Fibroblast of gingiva (primary cell): Measurements from ENCODE around the gene CCL4L2.
"Not testable (repeated sequence)": the region's sequence is repeated elsewhere in the genome, so short reads cannot be mapped to it uniquely, and the experiment has no call there.

ENCODE experiments used
- DNase-seq: peaks from one replicate; pipeline ENCODE4 v3.0.0-alpha.2; 2011; ENCODE audit warnings: low read depth

Gene CCL4L2

DNA sequence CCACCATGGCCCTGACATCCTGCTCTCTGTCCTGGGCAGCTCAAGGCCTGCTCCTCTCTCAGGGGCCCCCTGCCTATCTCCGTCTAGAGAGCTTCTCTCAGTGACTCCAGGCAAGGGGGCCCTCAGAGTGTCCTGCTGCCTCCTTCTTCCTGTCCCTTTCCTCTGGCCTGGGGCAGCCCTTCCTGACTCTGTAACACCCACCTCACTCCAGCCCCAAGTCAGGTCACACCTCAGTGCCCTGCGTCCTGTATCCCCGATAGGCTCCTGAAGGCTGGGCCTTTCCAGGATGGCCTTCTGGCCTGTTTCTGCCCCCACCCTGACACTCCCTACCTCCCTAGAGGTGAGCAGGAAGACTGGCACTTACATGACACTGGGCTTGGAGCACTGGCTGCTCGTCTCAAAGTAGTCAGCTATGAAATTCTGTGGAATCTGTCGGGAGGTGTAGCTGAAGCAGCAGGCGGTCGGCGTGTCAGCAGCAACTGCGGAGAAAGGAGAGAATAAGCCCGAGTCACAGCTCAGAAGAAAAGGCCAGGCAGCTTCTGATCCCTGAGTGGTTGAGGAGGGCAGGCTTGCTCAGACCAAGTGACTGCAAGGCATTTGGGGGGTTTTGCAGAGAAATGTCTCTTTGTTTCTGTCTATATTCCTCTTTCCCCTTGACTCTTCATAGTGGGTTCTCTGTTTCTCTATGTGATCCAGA lies 15.3 kb upstream of the CCL4L2 start:
- DNase-seq, result no peak

DNA sequence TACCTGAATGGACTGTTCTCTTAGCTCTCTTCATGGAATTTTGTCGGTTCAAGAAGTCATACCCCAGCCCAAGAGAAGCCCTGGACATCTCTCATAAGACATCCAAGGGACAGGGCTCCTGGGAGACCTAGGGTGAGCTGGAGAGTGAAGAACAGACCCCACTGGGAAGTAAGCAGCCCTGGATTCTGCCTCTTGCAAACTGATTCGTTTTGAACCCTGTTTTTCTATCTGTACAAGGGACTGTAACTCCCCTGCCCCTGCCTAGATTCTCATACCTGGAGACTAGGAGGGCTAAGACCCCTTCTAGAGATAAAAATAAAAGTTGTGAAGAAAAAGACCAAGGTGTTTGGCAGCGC lies 14.8 kb upstream of the CCL4L2 start:
- no peak for DNase-seq

DNA sequence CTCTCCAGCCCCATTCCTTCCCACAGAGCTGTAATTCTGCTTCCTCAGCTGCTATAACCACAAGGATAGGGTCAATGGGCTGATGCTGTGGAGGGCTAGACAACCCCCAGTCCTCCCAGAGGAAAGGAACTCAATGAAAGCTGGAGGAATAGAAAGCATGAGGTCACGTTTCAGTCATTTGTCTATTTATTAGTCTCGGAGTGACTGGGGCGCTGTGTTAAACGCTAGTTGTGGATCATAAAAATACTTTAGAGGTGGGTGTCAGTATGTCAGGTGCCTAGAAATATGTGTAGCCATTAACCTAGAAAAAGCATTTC lies 13.5 kb upstream of the CCL4L2 start:
- DNase-seq, result no peak

DNA sequence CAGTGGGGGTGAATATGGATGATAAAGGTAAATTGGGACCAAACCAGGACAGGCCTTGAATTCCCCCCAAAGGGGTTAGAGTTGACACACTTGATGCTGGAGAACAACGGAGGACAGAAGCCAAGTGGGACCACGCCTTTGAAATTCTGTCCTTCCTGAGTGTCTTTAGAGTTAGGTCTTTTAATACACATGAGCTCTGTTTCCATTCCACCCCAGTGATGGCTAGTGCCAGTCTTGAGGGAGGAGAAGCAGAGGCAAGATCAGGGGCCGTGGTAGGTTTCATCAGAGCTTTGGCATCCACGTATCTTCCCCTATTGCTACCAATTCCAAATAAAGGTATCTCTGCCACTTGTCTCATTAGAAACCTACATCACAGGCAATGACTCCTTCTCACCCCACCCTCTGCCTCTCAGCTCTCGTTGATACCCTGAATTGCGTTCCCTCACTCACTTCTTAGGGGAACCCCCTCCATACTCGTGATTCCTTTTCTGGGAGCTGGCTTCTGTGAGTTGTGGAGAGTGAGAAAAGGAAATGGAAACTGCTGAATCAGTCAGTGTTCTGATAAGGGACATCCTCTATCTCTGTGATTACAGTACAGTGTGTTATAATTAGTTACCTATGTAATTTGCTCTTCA lies 11.9 kb upstream of the CCL4L2 start:
- DNase-seq, result no peak

DNA sequence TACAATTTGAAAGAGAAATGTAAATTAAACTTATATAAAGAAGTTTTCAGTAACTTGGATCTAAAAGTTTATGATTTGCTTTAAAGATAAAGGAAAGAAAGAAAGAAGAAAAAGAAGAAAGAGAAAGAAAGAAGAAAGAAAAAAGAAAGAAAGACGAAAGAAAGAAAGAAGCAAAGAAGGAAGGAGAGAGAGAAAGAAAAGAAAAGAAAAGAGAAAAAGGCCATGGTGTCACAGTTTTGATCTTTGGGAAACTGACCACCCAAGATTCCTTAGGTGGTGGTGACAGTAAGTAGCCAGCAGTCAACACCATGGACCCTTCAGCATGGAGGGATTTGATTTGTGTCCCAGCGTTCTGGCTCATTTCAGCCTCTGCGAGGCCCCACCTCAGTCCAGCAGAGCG lies 9.8 kb upstream of the CCL4L2 start:
- not testable (repeated sequence) for DNase-seq

DNA sequence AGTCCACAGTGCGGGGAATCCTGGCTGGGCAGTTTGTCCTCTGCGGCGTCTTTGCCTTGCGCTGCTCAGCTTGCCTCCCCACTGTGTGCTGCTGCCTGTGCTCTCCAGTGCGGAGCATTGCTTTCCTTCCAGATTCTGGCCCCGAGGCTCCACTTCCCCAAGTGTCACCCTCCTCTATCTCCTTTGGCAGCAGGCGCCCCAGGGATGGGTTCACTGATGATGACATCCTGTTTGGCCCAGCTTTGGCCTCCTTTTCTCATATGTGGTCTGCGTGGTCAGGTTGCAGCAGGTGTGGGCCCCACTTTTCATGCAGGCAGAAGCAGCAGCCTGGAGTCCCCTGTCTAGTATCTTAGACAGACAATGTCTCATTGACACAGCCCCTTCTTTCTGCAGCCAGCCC lies 9.4 kb upstream of the CCL4L2 start:
- not testable (repeated sequence) for DNase-seq

DNA sequence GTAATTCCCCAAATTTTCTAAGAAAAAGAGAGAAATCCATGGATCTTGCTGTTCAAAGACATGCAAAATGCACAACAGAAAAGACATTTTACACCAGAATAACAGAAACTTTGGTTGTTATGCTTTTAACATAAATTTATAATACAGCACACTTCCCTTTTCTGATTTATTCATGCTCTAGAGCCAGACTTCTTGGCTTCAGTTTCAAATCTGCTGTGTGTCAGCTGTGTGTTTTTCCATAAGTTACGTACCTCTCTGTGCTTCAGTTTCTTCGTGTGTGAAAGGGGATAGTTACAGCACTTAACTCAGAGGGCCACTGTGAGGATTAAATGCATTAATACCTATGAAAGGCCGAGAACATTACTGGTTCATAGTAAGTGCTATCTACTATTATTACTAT lies 7.5 kb upstream of the CCL4L2 start:
- no peak for DNase-seq

DNA sequence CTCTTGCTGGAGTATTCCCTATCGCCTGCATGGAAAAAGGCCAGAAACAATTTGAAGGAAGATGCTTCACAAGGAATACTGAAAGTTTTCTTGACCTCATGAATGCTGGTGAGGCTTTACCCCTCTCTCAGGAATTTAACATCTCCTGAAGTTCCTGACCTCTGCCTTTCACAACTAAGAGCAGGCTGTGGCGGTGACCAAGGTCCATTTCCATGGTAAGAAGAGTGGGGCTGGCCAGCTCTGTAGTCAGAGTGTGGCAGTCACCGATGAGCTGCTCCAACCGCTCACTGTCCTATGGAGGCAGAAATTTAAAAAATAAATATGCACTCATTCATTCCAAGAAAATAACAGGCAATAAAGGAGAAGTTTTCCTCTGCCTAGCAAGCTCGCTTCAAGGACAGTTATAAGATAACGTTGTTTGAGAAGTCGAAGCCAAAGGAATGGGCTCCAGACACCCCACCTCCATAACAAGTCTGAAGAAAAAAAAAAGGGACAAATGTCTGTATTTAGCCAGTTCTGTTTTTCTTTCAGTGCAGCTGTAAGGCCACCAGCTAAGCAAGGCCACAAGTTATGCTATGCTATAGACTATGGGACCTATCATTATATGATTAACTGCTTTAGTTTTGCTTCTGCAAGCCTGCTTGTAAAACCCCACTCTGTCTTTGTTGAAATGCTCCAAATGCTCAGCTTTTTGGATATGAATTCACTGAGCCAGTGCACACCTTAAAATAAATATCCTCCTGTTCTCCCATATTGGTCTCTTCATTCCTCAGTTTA lies 6.0 kb upstream of the CCL4L2 start:
- DNase-seq, result no peak

DNA sequence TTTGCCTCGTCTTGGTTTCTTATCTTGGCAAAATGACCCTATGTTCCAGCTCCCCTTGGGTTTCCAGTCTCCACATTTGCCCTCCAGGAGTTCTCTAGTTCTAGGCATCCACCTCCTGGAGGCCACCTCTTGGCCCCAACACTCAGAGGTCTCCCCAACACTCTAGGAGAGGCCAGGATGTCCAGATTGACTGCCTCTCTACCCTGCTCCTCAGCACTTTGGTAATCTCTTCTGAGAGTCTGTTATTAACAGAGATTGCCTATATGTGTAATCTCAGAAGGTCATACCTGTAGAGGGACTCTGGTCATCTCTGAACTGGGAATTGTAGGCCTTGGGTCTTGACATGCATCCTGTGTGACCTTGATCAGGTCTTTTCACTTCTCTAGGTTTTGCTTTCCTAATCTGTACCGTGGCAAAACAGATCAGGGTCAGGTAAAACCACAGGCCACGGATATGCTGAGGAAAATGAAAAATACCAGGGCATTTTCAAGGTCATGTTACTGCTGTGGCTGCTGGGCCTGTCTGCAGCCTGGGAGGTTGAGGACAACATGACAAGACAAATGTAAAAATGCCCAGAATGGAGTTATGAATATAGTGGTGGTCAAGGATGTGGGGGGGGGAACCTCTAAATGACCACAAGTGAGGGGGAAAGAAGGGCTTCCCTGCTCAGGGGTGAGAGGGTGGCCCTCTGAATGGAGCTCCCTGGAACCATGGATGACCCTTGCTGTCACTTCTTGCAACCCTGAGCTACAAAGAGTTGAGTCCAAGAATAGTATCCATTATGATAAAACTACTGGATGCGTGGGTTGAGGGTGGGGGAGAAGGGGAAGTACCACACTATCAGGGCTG lies 5.0 kb upstream of the CCL4L2 start:
- no peak for DNase-seq

DNA sequence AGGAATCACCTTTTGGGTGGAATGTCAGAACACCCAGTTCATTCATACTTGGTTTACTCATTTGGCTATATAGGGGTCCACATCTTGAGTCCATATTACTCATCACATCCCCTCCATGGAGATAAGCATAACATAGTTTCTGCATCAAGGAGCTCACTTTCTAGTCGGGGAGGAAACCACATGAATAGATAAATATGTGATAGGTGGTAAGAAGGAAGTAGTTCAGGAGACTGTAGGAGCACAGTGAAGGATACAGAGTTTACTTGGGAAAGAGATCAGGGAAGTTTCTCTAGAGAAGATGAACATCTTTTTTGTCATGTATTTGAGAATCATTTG lies 4.4 kb upstream of the CCL4L2 start:
- not testable (repeated sequence) for DNase-seq

DNA sequence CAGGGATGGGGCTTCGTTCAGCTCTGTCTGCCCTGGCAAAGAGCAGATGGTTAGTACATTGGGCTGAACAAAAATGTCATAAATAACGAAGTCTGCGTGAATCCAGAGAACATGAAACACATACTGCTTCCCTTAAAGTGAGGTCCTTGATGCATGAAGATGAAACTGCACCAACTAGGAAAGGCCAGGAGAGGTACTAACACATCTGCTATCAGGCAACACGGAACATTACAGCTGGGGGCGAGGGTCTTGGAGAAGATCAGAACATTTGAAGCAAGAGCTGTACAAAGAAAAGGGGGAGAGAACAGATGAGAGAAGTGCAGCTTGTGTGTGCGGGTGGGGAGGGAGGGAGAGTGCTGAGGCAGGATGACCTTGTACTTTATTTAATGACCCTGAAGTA lies 3.5 kb upstream of the CCL4L2 start:
- DNase-seq, result not testable (repeated sequence)

DNA sequence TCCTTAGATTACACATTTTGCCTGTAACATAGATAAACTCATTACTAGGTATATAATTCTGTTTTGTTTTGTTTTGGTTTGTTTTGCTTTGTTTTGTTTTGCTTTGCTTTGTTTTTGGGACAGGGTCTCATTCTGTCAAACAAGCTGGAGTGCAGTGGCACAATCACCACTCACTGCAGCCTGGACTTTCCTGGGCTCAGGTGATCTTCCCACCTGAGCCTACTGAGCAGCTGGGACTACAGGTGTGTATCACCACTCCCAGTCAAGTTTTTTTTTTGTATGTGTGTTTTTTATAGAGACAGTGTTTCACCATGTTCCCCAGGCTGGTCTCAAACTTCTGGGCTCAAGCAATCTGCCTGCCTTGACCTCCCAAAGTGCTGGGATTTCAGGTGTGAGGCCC lies 1.3 kb upstream of the CCL4L2 start:
- DNase-seq, result no peak

DNA sequence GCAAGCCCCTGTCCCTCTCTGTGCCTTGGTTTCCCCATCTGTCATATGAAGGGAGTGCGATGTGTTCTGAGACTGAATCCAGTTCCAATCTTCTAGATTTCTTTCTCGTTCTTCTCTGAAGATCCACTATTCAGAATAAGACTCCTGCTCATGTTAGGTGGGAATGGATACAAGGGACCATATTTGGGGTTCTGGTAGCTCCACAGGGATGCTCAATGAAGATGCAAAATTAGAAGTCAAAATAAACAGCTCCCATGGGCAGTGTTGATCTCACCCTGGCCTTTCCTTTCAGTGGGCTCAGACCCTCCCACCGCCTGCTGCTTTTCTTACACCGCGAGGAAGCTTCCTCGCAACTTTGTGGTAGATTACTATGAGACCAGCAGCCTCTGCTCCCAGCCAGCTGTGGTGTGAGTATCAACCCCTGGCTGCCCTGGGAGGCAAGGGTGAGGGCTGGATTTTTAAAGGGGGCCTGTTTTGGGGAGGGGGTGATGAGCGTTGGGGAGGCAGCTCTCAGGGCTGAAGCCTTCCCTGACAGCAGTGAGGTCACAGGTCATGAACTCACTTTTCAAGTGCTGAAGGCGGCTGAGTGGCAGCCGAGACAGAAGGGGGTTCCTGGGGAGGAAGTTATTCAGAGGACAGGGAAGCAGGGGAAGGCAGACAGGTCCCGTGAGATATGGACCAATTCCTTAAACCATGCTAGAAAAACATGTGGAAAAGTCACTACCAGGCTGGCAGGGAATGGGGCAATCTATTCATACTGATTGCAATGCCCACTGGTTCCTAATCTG lies 815 bp downstream of the CCL4L2 start:
- not testable (repeated sequence) for DNase-seq

DNA sequence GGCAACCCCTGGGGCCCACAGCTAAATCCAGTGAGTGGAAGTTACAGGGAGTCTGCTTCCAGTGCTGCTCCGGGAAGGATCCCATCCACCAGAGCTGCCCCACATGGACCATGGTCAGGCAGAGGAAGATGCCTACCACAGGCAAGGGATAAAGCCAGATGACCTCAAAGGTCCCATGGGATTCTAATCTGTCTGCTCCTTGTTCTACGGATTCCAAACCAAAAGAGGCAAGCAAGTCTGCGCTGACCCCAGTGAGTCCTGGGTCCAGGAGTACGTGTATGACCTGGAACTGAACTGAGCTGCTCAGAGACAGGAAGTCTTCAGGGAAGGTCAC lies 1.4 kb downstream of the CCL4L2 start:
- no peak for DNase-seq

DNA sequence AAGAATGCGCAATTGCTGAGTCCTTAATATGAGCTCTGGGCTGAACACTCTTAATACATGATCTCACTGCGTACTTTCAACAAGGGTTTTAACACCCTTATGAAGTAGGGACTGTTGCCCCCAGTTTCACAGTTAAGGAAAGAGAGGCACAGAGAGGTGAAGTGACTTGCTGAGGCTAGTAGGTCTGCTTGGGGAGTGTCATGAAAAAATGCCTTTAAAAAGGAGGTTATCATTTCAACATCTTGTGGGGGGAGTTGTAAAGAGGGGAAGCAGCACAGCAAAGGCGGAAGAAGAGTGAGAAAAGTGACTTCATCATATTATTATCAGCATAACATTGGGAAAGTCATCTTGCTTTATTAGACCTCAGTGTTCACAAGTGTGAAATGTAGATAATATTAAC lies 2.1 kb downstream of the CCL4L2 start:
- DNase-seq, result no peak

DNA sequence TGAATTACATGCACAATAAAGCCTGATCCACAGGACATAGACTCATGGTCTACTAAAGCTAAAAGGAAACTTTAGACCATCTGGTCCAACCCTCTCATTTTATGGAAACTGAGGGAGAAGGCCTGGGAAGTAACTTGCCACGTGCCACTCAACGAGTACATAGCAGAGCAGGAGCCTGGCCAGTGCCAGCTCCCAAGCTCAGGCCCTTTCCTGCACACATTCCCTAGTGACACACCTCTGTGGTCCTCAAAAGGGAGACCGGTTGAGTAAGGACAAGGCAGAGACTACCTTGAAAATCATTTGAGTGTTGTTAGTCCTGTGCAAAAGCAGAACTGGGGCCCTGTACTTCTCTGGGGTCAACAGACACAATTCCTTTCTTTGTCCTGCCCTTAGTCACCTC lies 2.8 kb downstream of the CCL4L2 start:
- DNase-seq, result no peak

DNA sequence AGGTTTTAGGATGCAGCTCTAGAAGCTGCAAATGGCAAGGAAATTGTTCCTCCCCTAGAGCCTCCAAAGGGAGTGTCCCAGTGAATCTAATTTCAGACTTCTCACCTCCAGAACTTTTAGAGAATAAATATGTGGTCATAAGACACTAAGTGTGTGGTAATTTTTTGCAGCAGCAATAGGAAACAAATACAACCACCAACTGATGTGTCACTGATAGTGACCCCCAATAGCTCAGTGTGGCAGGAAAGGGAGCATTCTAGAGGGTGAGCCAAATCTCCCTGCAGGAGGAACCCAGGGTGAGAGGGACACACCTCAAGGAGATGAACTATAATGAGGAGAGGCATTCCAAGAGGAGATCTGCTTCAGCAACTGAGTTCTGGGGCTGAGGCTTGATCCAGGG lies 4.1 kb downstream of the CCL4L2 start:
- DNase-seq, result no peak

DNA sequence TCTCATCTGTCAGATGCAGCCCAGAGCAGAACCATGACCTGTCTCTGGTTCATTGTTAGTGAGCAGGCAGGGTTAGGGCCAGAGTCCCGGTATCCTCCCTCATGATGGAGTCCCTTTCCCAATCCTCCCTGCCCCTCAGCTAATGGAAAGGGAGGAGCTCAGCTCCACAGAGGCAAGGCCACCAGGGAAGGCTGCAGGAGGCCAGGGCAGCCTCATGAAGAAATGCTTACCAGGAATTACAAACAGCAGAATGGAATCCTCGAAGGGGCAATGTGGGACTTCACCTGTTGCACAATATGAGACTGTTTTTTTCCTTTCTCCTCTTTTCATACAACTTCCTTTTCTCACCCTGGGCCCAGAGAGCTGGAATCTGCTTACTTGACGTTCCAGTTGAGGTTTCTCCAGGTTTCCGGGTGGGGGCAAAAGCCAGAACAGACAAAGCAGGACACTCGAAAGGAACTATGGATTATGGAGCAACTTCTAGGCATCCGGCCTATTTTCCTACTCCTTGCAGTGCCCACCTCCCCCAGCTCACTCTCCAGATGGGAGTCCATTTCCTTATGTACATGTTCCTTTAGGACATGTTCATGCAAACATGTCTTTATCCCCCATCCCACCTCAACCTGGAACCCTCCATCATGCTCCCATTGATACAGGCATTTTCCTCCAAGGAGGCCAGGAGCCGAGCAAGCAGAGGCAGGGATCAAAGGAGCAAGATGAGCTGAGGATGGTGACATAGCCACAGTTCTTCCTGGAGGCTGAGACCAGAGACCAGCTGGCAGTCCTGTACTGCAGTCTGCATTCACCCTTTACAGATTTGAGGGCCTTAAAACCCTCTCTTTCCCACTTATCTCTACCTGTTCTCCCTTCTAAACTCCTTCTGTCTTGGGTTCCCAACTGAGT lies 4.8 kb downstream of the CCL4L2 start:
- DNase-seq, result not testable (repeated sequence)

DNA sequence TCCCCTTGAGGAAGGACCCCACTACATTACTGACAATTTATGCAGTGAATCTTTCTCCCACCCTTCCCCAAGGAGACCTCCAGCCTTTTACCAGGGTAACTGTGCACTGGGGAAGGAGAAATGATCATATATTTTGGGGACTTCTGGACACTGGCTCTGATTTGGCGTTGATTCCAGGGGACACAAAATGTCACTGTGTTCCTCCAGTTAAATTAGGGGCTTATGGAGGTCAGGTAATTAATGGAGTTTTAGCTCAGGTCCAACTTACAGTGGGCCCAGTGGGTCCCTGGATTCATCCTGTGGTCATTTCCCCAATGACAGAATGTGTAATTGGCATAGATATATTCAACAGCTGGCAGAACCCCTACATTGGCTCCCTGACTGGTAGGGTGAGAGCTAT lies 8.7 kb downstream of the CCL4L2 start:
- not testable (repeated sequence) for DNase-seq

DNA sequence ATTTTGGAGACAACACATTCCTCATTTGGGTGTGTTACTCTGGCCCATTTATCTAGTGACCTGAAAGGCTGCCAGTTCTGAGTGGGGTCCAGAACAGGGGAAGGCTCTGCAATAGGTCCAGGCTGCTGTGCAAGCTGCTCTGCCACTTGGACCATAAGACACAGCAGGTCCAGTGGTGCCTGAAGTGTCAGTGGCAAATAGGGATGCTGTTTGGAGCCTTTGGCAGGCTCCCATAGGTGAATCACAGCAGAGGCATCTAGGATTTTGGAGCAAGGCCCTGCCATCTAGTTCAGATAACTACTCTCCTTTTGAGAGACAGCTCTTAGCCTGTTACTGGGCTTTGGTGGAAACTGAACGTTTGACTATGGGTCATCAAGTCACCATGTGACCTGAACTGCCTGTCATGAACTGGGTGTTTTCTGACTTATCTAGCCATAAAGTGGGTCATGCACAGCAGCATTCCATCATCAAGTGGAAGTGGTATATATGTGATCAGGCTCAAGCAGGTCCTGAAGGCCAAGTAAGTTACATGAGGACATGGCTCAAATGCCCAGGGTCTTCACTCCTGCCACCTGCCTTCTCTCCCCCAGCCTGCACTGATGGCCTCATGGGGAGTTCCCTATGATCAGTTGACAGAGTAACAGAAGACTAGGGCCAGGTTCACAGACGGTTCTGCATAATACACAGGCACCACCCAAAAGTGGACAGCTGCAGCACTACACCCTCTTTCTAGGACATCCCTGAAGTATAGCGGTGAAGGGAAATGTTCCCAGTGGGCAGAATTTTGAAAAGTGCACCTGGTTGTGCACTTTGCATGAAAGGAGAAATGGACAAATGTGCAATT lies 10.1 kb downstream of the CCL4L2 start:
- not testable (repeated sequence) for DNase-seq
